ENCODE results near the gene CHRM3. TPM values are rescaled to one million over a fixed set of nuclear protein-coding genes. Genes with fewer than 3 reads are reported as not detected.
A peak's percentile ranks its signal among the peaks of the same experiment; 100 is the strongest.

The CHRM3 gene
- total RNA-seq, 1 experiment from 2014 or later, result 1.3 TPM

DNA sequence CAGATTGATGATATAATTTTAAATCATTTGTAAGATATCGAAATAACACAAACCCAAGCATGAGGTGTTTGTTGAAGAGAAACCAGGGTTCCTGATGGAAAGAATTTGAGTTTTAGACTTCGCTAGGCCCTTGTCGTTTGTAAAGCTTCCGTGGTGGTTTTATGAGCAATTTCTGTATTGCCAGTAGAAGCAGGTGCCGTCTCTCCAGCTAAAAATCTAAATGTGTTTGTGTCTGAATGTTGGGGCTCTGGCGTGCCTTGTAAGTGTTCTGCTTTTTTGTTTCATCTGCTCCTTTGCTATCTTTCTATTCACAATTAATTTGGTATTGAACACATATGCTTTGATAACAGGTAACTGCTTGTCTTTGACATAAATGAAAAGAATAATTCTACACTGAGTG lies 27.5 kb downstream of the CHRM3 start:
- no peak for DNase-seq (ENCODE audit: low spot score)

DNA sequence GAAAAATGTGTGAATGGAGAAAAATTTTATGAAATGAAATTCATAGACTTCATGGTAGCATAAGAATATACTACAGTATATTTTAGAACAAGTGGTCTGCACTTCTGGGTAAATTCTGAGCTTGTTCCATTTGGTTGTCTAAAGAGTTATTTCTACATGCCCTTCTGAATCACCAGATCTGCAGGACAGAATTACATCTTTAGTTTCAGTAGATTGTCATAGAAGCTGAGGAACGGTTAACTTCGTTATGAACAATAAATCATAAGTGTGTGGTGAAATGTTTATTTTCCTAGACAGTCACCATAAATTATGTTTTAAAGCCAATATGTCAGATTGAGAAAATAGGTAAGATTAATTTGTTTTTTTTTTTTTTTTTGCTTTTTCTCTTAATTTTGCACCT lies 30.9 kb downstream of the CHRM3 start:
- DNase-seq (ENCODE audit: low spot score), result no peak

DNA sequence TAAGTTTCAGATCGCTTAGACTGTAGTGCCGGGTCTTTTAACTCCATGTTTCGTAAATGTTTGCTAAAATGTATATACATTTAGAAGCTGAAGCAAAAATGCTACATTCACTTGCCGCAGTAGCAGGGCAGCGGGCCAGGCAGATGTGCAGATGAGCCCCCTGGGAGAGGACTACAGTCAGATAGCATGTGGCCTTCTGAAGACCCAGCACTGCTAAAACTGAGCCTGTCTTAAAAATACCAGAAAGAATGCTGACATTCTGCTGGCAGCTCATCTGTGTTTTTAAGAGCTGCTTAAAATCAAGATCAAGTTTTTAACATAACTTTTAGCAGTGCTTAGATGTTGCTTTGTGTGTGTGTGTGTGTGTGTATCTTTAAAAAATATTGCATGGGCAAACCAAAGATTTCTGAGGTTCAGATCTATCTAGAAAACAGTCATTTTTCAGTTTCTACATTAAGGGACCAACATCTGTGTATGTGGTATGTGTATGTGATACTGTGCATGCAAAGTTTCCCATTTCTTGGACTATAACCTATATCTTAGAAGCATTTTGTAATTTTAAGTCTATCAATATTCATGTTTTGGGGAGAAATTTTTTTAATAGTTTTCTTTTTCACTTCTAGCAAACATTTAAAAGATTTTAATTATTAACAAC lies 31.7 kb downstream of the CHRM3 start:
- no peak for DNase-seq (ENCODE audit: low spot score)

DNA sequence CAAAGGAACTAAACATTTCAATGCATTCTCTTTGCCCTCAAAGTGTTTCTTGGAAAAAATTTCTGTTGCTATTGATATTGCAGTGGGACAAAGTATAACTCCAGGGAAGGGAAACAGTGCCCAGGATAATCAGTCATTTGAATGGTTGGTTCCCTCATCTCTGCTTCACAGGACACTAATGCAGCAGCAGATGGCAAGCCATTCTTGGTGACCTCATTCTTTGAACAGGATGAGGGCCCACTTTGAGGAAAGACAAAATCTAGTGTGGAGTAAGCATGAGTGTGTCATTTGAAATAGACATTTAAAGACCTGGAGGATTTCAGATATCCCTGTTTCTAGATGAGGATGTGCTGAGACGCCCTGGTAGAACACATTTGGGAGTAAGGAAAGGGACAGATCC lies 32.3 kb downstream of the CHRM3 start:
- no peak for DNase-seq (ENCODE audit: low spot score)

DNA sequence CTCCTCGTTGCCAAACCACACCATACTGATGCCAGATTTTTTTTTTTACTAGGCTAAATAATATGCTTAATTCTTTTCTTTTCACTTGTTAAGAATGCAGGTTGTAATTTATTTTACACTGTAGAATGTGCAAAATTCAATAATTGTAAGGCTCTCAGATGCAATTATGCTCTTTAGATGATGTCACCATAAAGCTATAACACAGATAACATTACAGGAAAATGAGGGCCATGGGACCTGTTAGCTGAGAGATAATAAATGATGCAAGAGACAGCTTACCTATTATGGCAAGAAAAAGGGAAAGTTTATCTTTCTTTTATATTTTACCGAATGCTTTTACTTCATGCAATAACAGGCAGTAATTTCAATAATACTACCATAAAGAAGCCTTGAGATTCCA lies 35.4 kb downstream of the CHRM3 start:
- no peak for DNase-seq (ENCODE audit: low spot score)

DNA sequence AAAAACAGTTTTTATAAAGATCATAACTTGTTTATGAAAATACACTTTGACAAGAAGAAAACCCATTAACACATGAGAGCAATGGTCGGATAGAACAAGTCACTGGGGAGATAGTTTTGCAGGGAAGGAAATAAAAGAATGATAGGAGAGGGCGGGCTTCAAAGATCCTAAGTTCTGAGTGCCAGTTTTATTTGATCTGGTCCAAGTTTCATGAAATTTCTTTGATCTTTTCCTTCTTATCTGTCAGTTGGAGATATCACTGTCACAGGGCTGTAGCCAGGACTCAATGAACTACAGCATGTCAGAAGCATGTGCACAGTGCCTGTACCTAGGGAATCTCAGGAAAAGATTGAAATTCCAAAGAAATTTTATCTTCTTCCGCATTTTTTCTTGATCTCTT lies 36.5 kb downstream of the CHRM3 start:
- DNase-seq (ENCODE audit: low spot score), result no peak

DNA sequence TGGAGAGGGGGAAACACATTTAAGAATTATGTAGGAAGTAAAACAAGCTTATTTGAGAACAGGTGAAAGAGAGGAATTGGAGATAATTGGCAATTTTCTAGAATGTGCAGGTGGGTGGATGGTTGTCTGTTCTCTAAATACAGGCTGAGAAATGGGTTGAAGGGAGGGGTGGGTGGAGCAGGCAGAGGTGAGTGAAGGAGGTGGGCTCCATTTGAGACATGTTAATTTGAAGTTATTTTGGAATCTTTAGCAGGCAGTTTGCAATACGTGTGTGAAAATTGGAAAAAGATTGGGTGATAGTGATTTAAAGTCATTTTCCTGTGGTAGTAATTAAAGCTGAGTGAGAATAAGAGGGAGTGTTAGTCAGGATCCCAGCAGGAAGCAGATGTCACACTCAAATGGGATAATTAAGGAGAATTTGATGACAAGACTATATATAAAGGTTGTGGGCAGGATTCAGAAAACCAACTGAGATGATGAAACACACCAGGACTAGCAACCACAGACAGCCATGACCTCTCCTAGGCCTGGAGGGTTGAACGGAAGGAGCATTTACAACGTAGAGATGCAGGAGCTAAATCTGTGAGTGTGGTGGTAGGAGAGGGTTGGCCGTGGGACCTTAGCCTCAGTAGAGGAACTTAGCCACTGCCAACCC lies 40.6 kb downstream of the CHRM3 start:
- DNase-seq (ENCODE audit: low spot score), result peak; percentile 75

DNA sequence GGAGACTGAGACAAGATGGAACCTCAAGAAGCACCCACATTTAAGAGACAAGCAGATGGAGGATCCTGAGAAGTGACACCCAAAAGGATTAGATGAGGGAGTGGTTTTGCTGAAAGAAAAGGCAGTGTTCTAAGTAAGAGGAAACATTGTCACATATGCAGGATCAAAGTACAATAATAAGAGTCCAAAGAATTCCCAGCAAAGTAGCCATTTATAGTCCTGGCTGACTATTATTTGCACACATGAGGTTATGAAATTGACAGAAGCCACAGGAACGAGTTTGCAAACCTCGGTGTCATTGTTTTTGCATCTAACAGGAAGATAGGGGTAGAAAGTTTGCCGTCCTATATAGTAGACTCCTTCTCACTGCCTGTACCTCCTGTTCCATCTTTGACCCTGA lies 41.3 kb downstream of the CHRM3 start:
- DNase-seq (ENCODE audit: low spot score), result no peak

DNA sequence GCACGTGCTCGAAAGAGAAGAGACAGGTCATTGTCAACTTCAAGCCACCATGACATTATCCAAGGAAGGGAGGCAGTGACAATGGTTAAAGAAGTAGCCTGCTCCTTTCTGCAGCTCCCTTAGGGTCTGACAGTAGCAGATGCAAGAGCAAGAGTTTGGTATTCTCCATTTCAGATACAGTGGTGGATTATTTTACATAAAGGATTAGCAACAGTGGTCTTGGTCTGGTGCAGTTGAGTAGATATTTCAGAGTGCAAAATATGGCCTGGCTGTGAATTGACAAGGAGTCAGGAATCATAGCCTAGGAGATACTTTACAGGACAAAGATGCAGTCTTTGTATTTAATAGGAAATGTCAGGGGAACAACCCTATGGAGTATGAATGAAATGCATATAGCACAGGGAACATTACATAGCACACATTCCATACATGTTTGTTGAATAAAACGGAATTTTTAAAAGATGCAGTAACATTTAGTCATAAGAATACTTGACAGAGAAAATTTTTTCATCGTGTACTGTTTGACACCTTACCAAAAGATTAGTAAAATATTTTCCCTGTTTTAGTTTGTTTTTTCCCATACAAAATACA lies 41.8 kb downstream of the CHRM3 start:
- peak; percentile 31 for DNase-seq (ENCODE audit: low spot score)

DNA sequence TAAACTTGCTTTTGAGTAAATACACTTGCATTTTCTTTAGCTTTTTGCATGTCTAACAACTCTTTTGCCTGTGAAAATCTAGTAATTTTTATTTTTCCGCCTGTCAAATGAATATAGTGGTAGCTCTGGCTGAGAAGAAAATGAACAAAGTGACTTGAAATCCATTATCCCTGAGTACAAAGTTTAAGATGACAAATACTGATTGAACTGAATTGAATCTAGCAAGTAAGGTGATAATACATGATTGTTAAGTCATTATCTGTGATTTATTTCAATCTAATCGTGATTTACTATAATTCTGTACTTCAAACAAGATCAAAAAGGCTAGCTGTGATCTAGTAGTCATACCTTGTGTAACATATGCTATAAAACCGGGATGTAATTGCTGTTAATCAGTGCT lies 42.8 kb downstream of the CHRM3 start:
- no peak for DNase-seq (ENCODE audit: low spot score)

DNA sequence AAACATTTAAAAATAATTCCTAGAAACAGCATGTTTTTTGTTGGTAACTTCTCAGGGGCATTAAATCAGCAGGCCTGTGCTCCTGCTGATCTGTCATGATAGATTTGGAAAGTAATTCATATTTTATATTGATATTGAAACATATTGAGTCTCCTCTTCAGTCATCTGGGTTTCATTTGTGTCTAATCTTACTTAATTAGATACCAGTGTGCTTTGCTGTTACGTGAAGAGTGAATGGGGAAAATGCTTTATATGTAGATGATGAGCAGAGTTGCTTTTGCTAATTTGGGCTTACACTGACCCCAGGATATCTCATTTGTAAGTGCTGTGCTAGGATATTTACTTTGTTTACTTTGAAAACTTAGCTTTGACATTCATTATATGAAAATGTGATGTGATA lies 45.9 kb downstream of the CHRM3 start:
- no peak for DNase-seq (ENCODE audit: low spot score)

DNA sequence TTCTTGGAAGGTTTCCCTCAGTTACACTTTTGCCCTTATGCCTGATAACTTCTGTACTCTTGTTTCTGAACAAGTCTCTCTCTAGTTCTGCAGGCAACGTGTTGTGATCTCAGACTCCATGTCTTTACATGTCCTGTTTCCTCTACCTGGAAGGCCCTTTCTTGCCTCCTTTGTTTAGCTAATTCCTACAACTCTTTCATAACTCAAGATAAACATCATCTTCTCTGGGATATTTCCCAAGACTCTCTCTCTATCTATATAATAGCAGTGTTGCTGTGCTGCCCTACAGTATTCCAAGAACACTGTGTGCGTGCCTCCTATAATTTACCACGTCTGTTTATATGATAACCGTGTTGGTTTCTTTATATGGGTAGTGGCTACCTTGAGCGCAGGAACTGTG lies 47.8 kb downstream of the CHRM3 start:
- DNase-seq (ENCODE audit: low spot score), result no peak

All from A172 (cell line).